Globus pallidus (tissue), 1 donor: ENCODE results near the gene NFATC2.
"Not testable (repeated sequence)": the region's sequence is repeated elsewhere in the genome, so short reads cannot be mapped to it uniquely, and the experiment has no call there.

Experiments
- DNase-seq: peaks from one replicate; pipeline ENCODE4 v3.0.0-alpha.2; 2015; ENCODE audit warnings: low spot score

The NFATC2 gene

DNA sequence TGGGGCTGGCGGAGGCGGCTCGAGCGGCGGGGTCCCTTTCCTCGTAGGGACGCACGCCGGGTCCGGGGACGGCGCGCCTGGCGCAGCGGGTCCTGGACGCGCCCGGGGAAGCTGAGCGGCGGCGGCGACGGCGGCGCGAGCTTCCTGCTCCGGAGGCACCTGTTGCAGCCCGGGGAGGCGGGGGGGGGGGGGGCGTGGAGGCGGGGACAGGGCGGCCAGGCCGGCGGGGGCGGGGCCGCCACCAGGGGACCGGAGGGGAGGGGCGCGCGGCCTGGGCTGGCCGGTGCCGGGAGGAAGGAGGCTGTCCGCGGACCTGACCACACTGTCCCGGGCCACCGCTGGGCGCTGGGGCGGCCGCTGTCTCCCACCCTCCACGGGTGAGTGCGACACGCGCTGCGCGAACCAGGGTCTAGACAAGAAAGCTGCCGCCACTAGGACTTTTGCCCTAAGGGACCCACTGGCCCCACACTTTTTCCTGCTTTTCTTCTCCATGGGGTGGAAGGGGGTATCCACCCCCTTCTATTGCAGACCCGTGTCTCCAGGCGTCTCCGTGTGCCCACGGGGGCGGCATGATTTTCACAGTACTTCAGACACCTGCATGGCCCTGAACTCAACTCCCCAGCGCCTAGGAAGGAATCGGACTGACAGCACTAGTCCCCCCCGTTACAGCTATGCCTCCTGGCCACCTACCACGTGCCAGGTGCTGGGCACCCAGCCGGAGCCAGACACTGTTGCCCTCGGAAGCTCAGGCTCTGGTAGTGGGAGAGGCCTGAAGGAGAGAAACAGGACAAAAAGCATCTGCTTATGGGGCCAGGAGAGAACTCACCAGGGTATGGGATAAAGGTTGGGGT lies at the start of gene NFATC2:
Gene NFATC2 (minus strand): TSS at position 149 of the 851 bp plus-strand sequence. CDS start 220 bp downstream, outside the sequence.
- DNase-seq: no peak

DNA sequence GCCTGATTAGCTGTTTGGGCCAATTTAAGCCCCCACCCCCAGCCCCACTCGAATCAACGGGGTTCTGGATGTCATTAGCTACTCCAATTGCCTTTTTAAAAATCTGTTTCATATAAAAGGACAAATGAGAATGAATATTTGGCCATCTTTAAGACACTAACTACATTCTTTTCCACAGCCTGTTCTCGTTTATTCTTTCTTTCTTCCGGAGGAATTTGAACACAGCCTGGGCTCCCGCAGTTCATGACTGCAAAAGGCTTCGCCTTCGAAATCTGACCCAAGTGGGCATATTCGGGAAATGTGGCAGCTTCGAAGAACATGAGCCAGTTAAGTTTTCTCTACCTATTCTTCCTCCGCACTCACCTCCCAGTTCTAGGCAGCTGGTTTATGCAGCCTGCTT lies 49.4 kb upstream of the NFATC2 start:
- DNase-seq: no peak

DNA sequence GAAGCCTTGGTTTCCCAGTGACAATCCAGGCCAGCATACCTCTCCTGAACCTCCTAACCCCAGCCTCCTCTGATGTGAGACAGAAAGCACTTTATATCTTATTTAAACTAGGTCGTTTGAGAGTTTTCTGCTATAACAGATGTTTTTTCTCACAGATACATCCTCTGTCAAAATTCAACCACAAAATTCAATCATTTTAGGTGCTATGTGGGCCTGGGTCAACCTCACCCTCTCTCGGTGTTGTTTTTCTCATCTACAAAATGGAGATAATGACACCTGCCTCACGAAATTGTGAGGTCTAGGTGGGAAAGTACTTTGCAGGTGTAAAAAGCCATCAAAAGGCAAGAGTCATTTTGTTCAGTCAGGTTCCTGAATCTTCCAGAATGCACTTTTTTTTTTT lies 46.2 kb upstream of the NFATC2 start:
- DNase-seq: no peak

DNA sequence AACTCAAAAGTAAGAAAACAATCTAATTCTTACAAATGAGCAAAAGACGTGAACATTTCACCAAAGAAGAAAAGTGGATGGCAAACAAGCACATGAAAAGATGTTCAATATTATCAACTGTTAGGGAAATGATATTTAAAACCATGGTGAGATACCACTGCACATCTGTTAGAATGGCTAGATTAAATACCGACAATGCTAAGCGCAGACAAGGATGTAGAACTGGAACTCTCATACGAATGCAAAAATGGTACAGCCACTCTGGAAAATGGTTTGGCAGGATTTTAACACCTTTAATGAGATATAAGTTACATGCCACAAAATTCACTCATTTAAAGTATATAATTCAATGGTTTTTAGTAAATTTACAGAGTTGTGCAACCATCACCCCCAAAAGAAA lies 44.6 kb upstream of the NFATC2 start:
- no peak for DNase-seq

DNA sequence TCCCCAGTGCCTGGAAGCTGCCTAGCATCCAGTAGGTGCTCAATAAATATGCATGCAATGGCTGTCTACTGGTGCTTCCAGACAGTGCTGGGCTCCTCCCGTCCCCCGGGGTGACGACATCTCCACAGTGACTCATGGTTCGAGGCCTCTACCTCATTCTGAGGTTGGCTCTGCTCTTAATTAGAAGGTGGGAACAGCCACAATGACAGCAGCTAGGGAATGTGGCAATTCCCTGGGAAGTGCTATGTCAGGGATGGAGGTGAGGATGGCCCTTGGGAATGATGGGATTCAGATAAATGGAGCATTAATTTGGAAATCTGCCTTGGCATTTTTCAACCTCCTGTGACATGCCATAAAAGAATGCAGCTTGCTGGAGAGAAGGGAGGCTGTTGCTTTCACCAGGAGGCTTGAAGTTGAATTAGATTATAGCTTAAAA lies 43.5 kb upstream of the NFATC2 start:
- DNase-seq: no peak

DNA sequence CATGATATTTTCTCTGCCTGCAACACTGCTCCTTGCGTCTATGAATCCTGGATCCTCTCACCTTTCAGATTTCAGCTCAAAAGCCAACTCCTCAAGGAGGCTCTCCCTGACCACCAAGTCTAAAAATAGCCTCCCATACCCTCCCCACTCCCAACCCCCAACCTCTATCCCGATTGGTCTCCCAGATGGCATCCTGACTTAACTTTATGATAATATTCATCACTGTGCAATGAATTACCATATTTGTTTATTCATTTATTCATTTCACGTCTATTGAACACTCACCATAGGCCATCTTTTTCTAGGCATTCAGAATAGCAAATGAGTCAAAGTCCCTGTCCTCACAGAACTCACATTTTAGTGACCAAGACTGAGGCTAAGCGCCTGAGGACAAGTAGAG lies 42.6 kb upstream of the NFATC2 start:
- no peak for DNase-seq

DNA sequence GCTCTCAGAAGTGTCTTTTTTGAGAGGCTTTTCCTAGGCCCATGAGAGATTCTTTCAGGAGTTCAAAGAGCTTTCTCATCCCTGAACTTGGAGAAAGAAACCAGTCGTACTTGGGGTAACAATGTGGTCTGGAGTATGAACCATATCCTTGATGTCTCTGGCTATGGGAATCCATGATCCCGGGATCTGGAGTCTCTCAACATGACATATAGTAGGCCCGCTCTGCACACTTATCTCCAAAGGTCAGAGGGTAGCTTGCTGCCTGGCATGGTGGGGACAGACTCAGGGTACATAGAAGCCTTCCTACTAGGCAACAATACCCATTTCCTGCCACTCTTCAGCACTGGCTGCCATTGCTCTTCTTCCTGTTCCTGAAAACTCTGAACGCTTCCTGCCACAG lies 42.2 kb upstream of the NFATC2 start:
- DNase-seq: no peak

DNA sequence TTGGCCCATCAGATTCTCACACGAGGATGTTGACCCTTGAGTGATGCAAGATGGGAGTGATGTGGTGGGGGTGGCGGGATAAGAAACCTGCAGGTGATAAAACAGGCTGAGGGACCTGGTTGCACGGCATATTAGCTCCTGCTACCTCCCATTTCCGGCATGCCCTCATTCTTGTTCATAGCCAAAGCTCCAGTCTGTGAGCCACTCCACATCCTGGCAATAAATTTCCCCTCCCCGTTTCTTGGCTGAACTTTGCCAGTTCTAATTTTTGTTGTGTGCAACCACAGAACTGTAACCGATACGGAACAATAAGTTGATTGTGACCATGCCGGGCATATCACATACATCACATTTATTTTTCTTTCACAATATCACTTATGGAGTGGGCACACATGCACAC lies 41.6 kb upstream of the NFATC2 start:
- no peak for DNase-seq

DNA sequence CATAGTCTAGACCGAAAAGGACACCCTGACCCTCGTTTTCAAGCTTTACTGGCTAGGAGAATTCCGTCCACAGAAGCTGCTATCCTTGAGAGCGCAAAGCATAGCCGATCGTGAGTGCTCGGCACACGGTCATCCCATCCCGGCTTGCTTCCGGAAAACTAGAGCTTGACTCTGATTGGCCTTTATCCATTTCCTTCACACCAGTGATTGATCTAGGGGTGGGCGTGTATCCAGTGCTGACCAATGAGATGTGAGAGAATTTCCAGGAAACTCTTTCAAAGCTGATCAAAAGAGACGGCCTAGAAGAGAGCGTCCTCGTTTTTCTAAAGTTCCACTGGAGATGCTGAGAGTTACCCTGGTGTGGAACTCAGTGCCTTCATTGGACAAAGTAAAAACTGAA lies 41.0 kb upstream of the NFATC2 start:
- no peak for DNase-seq

DNA sequence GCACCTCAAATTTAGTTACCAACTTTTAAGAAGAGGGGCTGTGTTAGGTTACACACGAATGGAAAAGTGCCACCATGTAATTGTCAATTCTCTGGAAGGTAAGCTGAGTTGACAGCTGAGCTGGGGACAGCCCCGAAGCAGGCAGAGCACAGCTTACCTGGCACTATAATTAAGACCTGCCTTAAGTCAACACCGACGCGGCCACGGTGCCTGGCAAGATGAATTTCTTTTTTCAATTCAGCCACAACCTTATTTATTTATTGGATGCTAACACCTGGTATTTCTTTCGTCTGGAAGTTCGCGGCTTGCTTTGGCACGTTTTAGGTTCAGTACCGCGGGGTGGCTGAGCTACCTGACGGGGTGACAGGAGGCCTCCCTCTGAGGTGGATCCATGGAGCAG lies 40.6 kb upstream of the NFATC2 start:
- DNase-seq: no peak

DNA sequence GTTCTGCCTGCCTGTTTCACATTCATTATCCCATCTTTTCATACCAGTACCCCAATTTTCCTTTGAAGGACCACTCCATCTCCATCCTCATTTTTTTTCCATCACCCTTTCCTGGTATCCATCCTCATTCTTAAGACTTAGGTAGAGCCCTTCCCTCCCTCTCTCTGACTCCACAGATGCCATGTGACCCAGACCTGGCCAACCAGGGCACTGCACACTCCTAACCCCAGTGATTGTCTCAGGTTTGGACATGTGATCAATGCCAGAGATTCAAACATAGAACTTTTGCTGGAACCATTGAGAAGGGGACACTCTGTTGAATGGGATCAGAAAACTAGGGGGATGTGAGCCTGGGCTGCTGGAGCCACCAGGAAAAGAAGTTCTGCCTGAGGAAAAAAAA lies 39.1 kb upstream of the NFATC2 start:
- DNase-seq: no peak

DNA sequence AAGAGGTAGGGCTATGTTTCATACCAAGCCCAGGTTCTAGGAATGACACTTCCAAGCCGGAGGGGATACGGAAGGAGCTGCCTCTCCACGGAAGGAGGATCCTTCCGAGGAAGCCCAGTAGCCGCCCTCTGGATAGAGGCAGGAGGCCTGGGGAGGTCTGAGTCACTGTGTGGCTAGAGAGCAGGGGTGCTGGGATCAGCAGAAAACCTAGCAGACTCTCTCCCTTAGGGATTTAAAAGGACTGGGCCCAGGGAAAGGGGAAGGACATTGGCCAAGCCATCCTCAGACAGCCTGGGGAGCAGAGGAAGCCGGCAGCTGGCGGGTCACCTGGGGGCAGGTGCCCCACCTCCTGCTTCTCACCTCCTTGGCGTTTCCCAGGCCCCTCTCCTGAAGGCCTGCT lies 36.6 kb upstream of the NFATC2 start:
- DNase-seq: no peak

DNA sequence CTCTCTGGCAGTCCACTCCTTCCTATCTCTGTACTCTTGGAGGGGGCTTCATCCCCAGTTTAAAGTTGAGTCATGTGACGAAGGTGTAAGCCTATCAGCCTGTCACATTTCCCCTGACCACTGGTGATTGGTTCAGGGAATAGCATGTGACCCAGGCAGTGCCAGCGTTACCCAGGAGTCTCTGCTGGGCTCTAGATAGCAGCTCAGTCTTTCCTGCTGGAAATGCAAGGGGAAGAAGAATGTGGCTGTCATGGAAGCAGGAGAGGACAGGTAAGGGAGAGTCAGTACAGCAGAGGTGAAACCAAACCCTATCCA lies 35.6 kb upstream of the NFATC2 start:
- no peak for DNase-seq

DNA sequence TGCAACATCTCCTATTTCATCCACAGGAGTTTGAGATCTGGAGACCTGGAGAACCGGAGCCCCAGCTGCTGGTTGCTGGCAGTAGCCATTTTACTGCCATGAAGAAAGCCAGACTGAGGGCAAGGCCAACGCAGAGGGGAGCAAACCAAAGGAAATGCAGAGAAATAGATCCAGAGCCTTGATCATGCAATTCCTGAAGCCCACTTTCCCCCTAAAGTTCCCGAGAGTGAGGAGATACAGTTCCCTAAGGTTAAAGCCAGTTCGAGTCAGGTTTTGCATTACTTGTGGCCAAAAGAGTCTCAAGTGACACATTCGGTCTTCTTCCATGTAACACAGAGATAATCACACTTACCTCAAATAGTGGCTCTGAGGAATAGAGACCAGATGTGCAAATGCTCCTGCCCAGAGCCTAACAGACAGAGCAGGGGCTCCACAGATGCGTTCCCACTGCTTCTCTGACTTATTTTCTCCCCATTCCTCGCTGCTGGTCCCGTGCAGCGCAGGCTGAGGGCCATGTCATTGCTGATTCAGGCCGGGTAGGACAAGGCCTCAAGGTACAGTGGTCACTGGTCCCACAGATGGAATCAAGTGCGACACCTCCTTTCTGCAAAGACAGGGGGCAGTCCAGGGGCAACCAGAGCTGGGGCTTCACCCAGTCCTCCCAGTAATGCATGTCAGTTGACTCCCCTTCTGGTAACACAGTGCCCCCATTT lies 35.1 kb upstream of the NFATC2 start:
- DNase-seq: no peak

DNA sequence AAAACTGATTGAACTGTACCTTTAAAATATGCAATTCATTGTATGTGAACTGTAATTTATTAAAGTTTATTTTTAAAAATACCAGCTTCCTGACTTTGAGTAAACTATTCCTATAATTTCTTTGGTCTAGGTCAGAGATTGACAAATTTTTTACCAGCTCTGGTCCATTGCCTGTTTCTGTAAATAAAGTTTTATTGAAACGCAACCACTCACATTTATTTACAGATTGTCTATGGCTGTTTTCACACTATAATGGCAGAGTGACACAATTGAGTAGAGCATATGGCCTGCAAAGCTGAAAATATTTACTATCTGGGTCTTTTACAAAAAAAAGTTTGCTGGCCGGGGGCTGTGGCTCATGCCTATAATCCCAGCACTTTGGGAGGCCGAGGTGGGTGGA lies 33.0 kb upstream of the NFATC2 start:
- no peak for DNase-seq

DNA sequence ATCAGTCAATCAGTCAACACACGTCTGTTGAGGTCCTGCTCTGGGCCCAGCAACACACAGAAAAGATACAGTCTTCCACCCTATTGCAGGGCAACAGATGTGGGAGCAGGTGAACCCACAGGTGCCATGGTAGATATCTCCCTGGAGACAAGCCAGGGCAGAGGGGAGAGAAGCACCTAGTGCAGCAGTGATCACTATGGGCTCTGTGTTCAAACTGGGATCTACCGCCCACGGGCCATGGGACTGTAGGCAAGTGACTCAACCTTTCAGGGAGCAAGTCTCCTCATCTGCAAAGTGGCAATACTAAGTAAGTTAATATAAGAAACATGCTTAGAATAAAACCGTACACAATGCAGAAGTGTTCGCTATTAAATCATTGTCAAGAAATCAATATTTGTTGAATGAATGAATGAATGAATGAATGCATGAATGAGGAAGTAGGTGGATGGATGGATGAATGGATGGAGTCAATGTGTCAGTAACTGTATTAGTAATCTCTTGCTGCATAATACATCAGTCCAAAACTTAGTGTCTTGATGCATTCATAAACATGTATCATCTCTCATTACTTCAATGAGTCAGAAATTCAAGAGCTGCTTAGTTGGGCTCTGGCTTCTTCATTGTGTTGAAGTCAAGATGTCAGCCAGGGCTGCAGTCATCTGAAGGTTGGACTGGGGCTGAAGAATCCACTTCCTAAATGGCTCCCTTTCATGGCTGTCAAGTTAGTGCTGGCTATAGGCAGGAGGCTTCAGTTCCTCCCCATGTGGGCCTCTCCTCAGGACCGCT lies 31.9 kb upstream of the NFATC2 start:
- no peak for DNase-seq

DNA sequence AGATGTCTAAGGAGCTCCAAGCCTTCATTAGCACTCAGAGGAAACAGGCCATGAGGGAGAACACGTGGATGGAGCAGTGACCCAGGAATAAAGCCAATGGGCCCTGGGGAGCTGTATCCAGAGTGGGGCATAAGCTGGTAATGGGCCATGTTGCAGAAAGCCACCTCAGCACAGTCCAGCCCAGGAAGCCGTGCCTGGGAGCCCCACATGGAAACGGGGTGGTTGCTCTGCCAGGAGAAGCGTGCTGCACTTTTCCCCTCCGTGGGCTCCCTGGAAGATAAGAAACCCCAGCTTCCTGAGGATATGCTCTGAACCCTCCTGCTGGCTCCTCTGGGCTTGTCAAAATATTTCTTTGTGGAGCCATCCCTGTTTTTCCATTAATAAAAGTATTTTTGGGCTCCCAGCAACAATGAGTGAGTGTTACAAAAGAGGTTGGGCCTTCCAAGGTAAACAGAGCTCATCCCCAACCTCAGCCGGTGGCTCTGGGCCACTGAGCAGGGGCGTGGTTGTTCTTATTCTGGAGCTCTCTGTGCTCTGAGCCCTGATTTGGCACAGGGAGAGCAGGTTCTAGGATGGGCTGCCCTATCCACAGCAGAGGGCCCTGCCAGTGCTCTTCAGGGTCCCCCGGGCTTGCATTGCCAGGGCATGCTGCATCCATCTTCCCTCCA lies 31.2 kb upstream of the NFATC2 start:
- DNase-seq: no peak

DNA sequence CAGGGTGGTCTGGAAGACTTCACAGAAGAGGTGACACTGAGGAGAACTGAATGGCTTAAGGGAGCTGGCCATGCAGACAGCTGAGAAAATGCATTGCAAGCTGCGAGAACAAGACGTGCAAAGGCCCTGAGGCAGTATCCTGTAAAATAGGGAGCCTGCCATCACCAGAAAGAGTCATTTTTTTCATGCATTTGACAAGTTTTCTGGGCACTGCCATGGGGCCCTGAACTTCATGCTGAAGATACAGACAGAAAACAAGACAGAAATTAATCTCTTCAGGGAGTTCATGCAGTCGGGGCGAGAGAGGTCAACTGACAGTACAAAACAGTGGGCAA lies 28.9 kb upstream of the NFATC2 start:
- no peak for DNase-seq

DNA sequence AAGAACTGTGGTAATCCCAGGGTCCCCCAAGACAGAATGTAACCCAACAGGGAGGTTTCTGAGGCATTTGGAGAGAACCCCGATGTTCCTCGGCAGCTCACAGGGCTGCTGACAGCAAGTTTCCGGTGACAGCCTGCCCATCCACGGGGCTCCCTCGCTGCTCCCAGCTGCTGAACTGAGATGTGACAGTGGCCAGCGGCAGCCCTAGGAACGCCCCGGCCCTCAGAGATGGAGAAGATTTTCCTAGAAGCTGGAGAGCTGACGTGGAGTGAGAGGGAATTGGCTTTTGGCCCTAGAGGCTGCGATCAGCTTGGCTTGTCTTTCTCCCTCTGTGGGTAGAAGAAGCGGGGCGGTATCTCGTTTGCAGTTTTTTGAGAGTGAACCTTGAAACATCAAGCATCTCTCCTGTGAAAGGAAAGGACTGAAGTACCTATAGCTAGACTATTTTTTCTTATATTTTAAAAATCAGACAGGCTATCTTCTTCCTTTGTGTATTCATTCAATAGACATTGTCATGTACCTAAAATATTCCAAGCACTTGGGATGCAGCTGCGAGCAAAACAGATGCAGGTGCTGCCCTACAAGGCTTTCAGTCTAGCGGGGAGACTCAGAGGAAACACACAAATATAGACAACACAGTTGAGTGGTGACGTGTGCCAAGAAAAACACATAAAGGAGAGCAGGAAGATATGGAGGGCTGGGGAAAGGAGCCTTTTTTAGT lies 28.4 kb upstream of the NFATC2 start:
- DNase-seq: no peak

DNA sequence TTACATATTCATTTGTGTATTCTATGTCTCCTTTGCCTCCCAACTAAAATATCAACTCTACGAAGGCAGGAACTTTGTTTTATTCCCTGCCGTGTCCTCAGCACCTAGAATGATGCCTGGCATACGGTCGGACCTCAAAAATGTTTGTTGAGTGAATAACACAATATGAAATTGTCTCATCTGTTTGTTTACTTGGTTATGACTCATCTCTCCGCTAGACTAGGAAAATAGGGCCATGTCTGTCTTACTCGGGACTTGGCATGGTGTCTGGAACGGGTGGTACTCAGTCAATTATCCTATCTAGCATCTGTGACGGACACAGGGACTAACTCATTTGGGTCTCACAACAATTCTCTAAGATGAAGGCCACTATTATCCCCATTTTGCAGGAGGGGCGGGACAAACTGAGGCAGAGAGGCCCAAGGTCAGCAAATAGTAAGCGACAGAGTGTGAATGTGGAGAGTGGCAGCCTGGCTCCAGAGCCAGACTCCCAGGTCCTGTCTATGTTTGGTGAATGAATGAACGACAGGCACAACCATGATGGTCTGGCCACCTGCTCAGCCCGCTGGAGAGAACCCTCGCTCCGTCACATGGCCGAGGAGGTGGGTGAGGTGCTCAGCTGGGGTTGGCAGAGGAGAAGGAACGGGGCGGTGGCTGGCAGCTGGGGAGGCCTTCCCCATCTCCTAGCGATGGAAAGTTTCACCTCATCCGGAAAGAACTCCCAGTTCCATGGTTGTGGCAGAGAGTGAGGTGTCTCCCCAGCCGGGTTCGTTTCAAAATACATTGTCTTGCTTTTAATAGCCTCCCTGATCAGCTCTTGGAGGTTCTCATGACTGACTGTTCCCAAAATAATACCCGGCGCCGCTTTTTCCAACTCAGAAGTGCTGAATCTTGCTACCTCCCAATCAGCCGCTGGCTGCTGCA lies 27.6 kb upstream of the NFATC2 start:
- no peak for DNase-seq

DNA sequence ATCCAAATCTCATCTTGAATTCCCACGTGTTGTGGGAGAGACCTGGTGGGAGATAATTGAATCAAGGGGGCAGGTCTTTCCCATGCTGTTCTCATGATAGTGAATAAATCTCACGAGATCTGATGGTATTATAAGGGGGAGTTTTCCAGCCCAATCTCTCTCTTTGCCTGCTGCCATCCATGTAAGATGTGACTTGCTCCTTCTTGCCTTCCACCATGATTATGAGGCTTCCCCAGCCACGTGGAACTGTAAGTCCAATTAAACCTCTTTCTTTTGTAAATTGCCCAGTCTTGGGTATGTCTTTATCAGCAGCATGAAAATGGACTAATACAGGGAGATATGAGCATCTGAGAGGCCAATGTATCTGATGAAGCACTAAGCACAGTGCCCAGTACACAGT lies 26.0 kb upstream of the NFATC2 start:
- not testable (repeated sequence) for DNase-seq
